Inflammatory macrophage treated with lipopolysaccharide for 1 hour (primary cell): ENCODE data around the gene AMPD1.

Source experiments
- DNase-seq, 2 donors: peaks; one replicate each; pipeline ENCODE4 v3.0.0-alpha.2; 2020 to 2022

AMPD1 gene

GRCh38 chr1:114627107-114627506, 68.2 kb downstream of the AMPD1 start:
- DNase-seq: no peak

- DNase-seq: no peak
Measured at GRCh38 chr1:114623364-114623763, 72.0 kb downstream of the AMPD1 start.
